HG02678 (cell line): ENCODE results near the gene TMA7B.
A peak's percentile ranks its signal among the peaks of the same experiment; 100 is the strongest.
"Not testable (repeated sequence)": the region's sequence is repeated elsewhere in the genome, so short reads cannot be mapped to it uniquely, and the experiment has no call there.

Experiments used
- ATAC-seq: cut with Tn5 transposase; IDR thresholded peaks from one replicate; pipeline ENCODE4 v1.9.1; 2021; ENCODE audit warnings: mild to moderate bottlenecking, moderate library complexity; ENCODE audit not compliant: unreplicated experiment

The TMA7B gene

DNA sequence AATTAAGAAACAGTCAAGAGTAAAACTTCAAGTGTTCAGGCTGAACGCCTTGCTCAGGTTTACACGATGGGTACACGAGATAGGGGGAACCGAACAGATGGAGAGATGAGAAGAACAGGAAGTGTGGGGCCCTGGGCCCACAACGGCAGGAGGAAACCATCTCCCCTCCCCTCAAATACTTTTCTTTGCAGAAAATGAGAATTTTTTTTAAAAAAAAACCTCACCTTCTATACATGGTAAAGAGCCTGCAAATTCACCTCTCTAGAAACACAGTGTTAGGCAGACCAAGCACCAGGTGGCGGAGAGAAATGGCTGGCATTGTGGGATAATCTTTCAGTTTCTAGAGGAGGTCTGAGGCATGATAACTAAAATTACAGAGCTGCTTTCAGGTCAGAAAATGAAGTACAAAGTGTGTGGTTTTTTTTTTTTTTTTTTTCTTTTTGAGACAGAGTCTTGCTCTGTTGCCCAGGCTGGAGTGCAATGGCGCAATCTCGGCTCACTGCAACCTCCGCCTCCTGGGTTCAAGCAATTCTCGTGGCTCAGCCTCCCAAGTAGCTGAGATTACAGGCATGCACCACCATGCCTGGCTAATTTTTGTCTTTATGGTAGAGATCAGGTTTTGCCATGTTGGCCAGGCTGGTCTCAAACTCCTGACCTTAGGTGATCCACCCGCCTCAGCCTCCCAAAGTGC lies 8.4 kb upstream of the TMA7B start:
- not testable (repeated sequence) for ATAC-seq

DNA sequence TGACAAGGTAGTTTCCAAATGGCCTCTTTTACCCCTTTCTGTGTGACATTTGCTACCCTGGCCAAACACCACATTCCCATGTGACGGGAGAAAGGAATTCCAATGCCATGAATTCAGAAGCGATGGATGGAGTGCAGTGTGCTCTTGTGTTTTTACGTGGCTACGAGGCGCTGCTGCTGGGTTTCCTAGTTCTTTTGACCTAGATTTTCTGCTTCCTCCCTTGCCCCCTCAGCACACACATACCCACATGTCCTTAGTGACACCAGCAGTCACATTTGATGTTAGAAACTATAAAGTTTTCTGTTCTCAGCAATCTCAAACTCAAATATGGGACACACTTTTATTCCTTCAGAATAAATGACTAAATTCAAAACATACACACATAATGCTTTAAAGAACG lies 7.8 kb upstream of the TMA7B start:
- no peak for ATAC-seq

DNA sequence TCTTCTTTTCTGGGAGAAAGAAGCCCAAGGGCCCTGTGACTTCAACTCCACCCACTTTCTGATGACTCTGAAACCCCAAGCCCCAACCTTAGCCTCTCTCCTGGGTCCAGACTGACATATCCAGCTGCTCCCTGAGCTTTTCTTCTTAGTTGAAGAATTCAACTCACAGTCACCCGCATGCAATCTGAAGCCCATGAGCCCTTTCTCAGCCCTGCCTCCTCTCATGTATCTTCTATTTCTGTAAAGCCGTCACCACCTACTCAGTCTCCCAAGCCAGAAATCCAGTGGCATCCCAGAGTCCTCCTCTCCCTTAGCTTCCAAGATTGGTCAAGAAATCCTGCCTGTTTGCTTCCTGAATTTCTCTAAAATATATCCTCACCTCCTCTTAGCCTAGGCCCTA lies 7.1 kb upstream of the TMA7B start:
- ATAC-seq, result no peak

DNA sequence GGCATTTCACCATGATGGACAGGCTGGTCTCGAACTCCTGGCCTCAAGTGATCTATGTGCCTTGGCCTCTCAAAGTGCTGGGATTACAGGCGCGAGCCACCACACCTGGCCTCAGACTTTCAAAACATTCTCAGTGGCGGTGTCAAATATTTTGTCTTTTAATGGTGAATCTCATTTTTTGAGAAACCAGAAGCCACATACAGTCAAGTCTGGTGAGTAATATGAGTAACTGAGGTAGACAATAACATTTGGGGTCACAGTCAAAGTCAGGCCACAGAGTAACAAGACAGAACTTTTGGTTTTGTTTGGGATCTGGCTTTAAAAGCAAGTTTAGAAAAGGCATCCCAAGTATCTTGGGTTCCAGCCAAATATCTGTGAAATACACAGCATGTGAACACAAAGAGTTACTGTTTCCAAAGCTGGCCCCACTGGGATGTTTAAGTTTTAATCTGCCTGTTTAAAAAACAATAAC lies 5.6 kb upstream of the TMA7B start:
- ATAC-seq, result no peak

DNA sequence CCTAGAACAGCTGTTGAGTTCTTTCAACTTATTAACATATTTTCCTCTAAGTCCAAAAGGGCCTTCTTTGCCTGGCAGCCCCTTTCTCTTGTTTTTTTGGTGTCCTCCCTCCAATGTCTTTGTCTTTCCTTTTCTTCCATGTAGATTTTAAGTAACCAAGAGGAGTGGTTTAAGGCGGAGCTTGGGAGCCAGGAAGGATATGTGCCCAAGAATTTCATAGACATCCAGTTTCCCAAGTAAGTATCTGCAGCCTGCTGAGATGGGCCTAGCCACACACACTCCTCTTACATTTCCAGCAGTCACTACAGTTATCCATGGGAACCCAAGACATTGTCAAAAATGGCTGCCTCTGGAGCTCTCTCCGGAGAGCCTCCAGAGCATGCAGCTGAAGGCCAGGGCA lies 4.5 kb upstream of the TMA7B start:
- ATAC-seq, result no peak

DNA sequence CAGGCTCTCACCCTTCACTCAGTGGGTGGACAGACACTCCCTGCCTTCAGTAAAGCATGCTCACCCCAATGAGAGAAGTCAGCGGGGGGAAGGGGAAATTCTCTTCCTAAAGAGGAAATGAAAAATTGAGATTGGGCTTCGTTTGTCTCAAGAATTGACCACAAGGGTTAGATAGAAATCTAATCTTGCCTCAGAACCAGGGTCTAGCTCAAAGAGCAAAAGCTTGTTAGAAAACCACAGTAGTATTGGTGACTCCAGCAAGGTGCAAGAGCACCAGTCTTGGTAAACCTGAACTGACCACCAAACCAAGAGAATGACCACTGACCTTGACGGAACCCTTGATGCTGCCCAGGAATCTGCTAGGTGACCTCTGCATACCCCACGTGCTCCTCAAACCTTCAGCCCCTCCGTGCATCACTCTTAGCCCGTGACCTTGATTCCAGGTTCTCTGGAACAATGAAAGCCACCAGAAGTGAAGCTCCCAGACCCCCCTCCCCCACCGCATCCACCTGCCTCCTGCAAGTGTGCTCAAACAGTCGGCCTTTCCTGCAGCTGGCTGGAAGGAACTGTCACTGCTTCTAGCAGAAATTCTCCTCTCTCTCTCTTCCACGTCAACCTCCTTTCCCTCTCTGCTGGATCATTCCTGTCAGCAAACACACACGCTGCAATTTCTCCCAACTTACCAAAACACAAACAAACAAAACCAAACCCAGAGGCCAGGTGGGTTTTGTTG lies 3.1 kb upstream of the TMA7B start:
- no peak for ATAC-seq

DNA sequence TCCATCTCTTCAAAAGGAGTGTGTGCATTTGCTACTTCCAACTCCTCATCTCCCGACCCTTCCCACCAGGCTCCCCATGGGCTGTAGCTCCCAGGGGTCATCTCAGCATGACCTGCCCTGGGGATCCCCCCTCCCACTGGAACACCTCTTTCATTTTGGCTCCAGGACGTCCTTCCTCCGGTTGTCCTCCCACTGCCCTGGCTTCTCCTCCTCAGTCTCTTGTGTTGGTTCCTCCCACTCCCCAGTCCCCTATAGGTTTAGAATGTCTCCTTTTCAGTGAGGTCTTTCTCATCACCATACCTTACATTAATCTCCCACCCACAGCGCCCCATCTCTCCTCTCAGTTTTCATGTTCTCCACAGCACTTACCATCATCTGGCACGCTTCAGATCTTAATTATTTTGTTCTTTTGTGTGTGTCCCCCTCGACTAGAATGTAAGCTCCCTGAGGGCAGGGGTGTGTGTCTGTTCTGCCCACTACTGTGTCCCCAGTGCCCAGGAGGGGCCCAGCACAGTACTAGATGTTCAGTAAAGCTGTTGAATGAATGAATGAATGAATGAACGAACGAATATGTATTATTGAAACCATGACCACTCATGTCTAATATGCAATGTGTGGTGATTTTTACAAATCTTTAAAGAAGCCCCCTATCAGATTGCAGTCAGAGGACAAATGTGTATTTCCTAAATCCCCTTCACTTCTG lies 2.0 kb upstream of the TMA7B start:
- ATAC-seq, result no peak

DNA sequence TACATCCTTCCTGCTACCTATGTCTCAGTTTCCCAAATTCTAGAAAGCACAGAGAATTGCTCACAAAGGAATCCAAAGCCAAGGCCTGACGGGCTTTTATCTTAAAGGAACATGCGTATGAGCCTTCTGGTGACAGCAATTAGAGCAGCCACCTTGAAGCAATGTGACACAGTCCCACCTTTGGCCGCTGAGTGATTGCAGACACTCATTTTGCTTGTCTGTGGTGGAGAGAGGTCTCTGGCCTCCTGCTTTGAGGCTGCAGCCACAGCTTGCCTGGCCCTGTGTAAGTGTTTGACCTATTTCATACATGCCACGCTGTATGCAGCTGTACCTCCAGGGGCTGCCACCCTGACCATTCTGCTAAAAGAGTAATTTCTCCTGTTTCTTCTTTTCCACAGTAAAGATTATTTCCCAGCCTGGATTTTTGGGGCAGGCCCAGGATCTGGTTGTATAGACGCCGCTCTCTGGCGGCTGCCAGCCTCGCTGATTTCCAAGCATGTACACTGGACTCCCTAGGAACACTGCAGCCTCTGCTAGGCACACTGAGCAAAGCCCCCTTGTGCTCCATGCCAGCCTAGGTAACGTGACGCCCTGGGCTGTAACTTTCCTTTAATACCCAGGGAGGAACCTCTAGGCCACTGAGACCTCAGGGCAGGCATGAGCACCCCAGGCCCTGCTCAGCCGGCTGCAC lies 1.1 kb upstream of the TMA7B start:
- no peak for ATAC-seq

DNA sequence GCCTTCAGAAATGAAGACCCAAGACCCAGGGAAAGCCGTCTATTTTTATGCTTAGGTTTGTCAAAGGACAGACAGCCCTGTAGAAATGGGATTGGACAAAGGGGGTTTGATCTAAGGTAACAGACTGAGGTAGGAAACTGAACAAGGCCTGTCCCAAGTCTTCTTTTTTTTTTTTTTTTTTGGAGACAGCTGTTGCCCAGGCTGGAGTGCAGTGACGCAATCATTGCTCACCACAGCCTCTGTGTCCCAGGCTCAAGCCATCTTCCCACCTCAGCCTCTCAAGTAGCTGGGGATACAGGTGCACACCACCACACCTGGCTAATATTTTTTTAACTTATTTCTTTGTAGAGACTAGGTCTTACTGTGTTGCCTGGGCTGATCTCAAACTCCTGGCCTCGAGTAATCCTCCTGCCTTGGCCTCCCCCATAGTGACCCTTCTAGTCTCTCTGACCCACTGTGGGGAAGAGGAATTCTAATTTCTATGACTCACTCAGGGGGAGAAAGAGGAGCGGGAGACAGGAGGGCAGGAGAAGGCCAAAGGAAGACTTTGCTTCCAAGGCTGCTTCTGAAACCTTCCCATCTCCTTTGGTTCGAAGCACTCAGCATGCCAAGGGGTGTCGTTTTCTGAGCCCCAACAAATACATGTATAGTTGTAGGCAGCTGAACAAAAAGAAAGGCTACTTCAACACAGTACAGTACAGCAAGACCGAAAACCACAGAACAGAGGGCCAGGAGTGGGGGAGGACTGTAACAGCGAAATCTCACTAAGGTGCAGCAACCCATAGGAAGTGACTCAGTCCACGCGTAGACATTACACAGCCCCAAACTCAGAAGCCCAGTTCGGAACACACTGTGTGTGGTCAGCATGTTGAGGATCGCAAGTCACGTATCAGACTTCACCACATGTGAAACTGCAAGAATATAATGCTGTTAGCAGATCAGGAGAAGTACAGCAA lies 872 bp downstream of the TMA7B start:
- peak; percentile 74 for ATAC-seq

DNA sequence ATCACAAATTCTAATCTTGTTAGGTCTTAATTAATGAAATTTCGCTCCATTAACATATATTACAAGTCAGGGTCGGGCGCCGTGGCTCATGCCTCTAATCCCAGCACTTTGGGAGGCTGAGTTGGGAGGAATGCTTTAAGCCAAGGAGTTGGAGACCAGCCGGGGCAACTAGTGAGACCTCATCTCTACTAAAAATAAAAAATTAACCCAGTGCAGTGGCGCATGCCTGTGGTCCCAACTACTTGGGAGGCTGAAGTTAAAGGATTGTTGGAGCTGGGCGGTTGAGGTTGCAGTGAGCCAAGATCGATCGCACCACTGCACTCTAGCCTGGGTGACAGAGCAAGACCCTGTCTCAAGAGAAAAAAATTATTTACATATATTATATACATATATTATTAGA lies 1.9 kb downstream of the TMA7B start:
- no peak for ATAC-seq

DNA sequence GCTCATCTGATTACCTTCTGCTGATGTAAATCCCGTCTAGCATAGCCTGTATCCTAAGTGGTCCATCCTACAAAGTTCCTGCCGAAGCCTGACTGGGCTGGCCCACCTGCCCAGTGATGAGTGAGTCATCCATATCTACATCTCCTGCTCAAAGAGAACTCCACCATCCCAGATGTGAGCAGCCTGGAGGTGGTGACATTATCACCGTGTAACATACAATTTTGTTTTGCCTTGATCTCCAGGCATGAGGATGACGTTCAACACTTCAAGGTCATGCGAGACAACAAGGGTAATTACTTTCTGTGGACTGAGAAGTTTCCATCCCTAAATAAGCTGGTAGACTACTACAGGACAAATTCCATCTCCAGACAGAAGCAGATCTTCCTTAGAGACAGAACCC lies 5.6 kb downstream of the TMA7B start:
- no peak for ATAC-seq

DNA sequence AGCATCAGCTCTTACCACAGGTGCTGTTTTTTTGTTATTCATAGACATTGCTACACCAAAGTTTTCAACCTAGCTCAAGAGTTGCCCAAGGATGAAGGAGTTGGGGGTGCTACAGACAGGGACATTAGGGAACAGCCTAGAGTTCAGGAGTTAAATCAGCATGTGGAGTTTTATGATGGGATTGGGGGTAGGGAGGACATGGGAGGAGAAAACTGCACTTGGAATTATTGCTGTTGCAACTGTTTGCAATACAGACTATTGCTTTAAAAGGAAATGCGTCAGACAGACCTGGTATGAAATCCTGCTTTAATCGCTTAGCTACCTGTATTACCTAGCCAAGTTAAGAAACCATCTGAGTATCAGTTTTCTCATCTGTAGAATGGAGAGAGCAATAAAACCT lies 6.3 kb downstream of the TMA7B start:
- ATAC-seq, result no peak

DNA sequence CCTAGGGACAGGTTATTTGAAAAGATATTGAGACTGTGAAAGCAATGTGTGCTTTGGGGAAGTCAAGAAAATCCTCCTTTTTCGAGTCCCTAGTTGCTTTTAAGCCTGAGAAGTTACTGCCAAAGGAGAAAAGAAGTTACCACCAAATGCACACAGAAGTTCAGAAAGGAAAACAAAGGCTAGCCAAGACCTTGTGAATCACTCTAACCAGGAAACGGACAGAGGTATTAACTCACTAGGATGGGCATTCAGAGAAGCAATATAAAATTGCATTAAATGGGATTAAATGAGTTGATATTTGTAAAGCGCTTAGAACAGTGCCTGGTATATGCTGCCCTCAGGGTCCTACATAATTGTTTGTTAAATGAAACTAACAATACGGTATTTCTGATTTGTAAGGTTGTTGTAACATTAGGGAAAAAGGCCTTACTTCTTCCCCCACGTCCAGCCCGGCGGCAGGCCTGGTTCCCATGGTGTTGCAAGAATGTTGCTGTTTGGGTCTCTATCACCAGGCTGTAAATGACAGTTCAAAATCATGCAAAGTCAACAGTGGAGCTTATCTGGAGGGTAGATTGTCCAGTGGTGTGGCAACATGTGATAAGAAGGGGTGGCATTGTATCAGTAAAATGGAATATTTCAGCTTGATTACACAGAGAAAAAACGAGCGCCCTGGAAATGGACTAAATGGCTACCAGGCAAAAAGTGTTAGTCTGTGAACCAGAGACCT lies 7.1 kb downstream of the TMA7B start:
- ATAC-seq, result no peak

DNA sequence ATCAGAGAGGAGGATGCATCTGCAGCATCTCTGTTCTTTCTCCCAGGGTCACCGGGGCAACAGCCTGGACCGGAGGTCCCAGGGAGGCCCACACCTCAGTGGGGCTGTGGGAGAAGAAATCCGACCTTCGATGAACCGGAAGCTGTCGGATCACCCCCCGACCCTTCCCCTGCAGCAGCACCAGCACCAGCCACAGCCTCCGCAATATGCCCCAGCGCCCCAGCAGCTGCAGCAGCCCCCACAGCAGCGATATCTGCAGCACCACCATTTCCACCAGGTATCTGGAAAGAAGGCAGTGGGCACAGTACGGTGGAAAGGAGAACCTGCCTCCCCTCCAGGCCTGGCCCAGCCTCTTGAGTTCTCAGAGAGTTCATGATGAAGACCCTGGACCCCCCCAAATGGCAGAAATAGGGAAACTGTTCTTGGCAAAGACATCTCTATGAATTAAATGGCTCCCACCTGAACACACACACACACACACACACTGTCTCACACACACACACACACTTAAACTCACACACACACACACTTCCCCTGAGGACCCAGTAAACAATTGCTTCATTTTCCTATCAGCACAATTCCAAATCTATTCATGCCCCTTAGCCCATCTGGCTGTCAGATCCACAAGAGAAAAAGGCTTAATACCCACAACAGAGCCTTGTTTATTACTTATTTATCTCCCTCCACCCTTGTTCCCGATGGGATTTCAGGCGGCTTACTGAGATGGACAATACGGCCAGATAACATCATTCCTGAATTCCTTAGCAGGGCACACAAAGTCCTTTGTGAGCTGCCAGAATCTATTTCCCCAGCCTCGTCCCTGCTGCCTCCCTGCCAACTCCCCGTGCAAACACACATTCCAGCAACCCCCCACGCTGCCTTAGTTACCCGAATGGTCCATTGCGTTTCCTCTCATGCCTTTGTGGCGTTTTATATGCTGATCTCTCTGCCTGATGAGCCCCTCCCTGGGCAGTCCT lies 8.1 kb downstream of the TMA7B start:
- no peak for ATAC-seq

DNA sequence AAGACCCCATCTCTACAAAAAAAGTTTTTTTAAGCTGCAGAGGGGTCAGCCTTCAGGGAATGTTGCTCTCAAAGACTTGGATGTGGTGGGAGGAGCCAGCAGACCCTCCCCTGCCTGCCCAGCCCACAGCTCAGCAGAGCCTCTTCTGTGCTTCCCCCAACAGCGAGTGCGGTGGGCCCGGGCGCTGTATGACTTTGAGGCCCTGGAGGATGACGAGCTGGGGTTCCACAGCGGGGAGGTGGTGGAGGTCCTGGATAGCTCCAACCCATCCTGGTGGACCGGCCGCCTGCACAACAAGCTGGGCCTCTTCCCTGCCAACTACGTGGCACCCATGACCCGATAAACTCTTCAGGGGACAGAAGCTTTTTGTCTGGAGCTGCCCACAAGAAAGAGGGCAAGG lies 10.5 kb downstream of the TMA7B start:
- no peak for ATAC-seq

DNA sequence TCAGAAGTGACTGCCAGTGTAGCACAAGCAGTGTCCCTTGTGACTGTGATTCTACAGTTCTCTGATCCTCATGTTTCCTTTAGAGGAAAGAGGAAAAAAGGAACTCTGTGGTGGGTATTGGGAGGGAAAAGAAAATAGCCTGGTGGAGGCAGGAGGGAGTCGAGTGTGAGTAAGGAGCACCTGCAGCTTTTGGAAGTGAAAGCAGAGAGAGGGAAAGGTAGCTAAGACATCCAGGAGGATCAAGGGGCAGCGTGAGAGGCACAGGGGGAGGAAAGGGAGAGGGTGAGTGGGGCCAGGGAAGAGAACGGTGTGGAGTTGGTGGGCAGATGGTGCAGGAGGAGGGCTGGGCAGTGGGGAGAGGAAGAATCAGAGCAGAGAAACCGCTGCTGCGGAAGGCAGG lies 12.4 kb downstream of the TMA7B start:
- ATAC-seq, result no peak

DNA sequence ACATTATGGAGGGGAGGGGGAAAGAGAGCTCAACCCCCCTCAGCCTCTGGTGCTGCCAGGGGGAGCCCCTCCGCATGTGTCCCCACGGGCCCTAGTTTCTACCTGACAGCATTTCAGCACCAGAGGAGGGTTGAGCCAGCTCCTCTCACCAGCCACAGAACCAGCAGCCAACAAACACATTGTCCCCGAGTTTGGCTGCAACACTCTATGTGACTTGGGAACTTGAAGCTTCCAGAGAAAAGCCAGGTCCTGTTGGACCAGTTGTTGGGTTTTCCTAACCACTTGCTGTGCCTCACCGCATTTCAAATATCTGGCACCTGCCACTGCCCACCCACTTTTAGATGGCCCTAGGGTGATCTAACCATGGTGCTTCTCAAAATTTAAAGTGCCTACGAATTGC lies 13.5 kb downstream of the TMA7B start:
- ATAC-seq, result no peak

DNA sequence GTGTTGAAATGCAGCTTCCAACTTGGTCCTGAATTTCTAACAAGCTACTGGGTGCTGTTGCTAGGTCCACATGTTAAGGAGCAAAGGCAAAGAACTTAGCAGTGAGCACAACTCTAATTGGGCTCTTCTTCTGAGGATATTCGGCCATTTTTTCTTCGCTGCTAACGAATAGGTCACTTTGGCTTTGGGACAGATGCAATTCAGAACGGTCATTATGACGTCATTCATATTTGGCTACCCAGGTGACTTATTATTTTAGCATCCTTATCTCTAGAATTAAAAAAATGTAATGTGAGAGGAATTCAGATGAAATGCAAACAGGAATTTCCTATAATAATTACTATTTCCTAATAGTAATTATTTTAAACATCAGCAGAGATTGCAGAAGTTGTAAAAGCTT lies 13.9 kb downstream of the TMA7B start:
- no peak for ATAC-seq
